ENCODE measurements around the gene CELF4. TPM values are rescaled to one million over a fixed set of nuclear protein-coding genes. Genes with fewer than 3 reads are reported as not detected.

The CELF4 gene
- total and polyA plus RNA-seq, 2 of the 4 experiments (the other 2 are of a cell fraction): not detected

- no peak overlapping the region for H2BK120ac ChIP-seq (ENCODE audit: low read depth, low read length)
- peaks cover 10% of the 10 kb centered on the region for H3K27me3 ChIP-seq (ENCODE audit: control insufficient read depth, insufficient read depth, low read length)
- H3K4me3 ChIP-seq (ENCODE audit: insufficient read depth, low read depth, low read length): no peak overlapping the region
- H4K5ac ChIP-seq (ENCODE audit: low read depth, low read length): no peak overlapping the region
- no peak overlapping the region for H2AFZ ChIP-seq (replicated peaks; ENCODE audit: low read length, poor library complexity)
- H3K4me2 ChIP-seq (ENCODE audit: low read depth, low read length): no peak overlapping the region
- no peak overlapping the region for H2AK9ac ChIP-seq (replicated peaks; ENCODE audit: low read depth, low read length, poor library complexity)
- H2AK5ac ChIP-seq (ENCODE audit: low read depth, low read length): no peak overlapping the region
- ChIA-PET POLR2A (ENCODE audit: unreplicated experiment) (no interaction called here), CTCF (no interaction called here)
- no peak overlapping the region for H3K56ac ChIP-seq (ENCODE audit: extremely low read depth, insufficient read depth, low read length)
- no peak overlapping the region for H3K23ac ChIP-seq (ENCODE audit: low read depth, low read length)
- no peak overlapping the region for H3K14ac ChIP-seq (replicated peaks; ENCODE audit: low read depth, low read length)
- BruUV-seq (replicated peaks): no TSS peak
- H3K18ac ChIP-seq (ENCODE audit: low read depth, low read length): no peak overlapping the region
- H4K91ac ChIP-seq (ENCODE audit: insufficient read depth, low read depth, low read length): no peak overlapping the region
- H2BK15ac ChIP-seq (ENCODE audit: low read depth, low read length): no peak overlapping the region
- WGBS, 2 experiments (ENCODE audit: extremely low coverage in 2 of 2, insufficient read length in 1 of 2): no CpG with 5 or more reads among the region's 3 CpGs
- no peak overlapping the region for H3K4ac ChIP-seq (ENCODE audit: low read depth, low read length)
- intact Hi-C loops (cut with micrococcal nuclease): no loop called here
- TF ChIP-seq SMC3 (IDR thresholded peaks at IDR 0.05; ENCODE audit: low read depth, low read length) (no peak), MAFK (IDR thresholded peaks at IDR 0.05; ENCODE audit: low read depth, low read length) (no peak), ELK1 (IDR thresholded peaks at IDR 0.05; ENCODE audit: borderline replicate concordance, low read depth, low read length) (no peak), USF2 (IDR thresholded peaks at IDR 0.05; ENCODE audit: low read depth, low read length) (no peak), POLR2A (IDR thresholded peaks at IDR 0.05; ENCODE audit: low read depth, low read length) (no peak), RFX5 (IDR thresholded peaks at IDR 0.05; ENCODE audit: low read depth, low read length) (no peak), CTCF (conservative IDR thresholded peaks at IDR 0.05; ENCODE audit: low read depth, low read length) (no peak), CEBPB (IDR thresholded peaks at IDR 0.05; ENCODE audit: low read depth, low read length) (no peak), RAD21 (IDR thresholded peaks at IDR 0.05; ENCODE audit: low read length) (no peak), RCOR1 (IDR thresholded peaks at IDR 0.05; ENCODE audit: insufficient replicate concordance, low read length) (no peak), MAZ (IDR thresholded peaks at IDR 0.05; ENCODE audit: borderline replicate concordance, low read depth, low read length) (no peak), CHD1 (IDR thresholded peaks at IDR 0.05; ENCODE audit: low read depth, low read length) (no peak), FOS (IDR thresholded peaks at IDR 0.05; ENCODE audit: low read depth, low read length) (no peak), MXI1 (IDR thresholded peaks at IDR 0.05; ENCODE audit: borderline replicate concordance, low read depth, low read length) (no peak)
- H3K79me1 ChIP-seq (ENCODE audit: low read depth in 1 of 2, low read length in 2 of 2): no peaks in the 10 kb centered on the region
- no peaks in the 10 kb centered on the region for H3K36me3 ChIP-seq (ENCODE audit: control insufficient read depth, insufficient read depth, low read length)
- no peak overlapping the region for H3K27ac ChIP-seq (ENCODE audit: insufficient read depth, low read length)
- no peak overlapping the region for H2BK5ac ChIP-seq (ENCODE audit: low read depth, low read length, poor library complexity, severe bottlenecking)
- peaks cover 3% of the 10 kb centered on the region; the same call in 1 of the 2 replicates for H3K9me1 ChIP-seq (ENCODE audit: insufficient read depth, low read length)
- peaks cover 9% of the 10 kb centered on the region; the same call in 1 of the 2 replicates for H3K9me3 ChIP-seq (ENCODE audit: control insufficient read depth, insufficient read depth, low read length)
- no peak for ATAC-seq (ENCODE audit: low read depth)
- H3K9ac ChIP-seq (ENCODE audit: low read depth, low read length): no peak overlapping the region
- dilution Hi-C loops (cut with HindIII; ENCODE audit: low sequenced_read_pairs, unreplicated experiment): no loop called here
- H4K8ac ChIP-seq (ENCODE audit: low read depth in 2 of 2, low read length in 2 of 2): no peak overlapping the region
- H2BK20ac ChIP-seq (ENCODE audit: low read depth, low read length): no peak overlapping the region
- no peaks in the 10 kb centered on the region for H4K20me1 ChIP-seq (ENCODE audit: insufficient read depth, low read length)
- DNase-seq: no peak
- peaks cover 18% of the 10 kb centered on the region for H3K4me1 ChIP-seq (ENCODE audit: control insufficient read depth, insufficient read depth, low read length)
- in situ Hi-C loops (cut with MboI; ENCODE audit: low sequenced_read_pairs): loop anchor here (10.0 kb wide), 1 partner anchor 52 kb away; no protein-coding TSS in a partner anchor
Observed at GRCh38 chr18:37392648-37393047, 172.9 kb downstream of the CELF4 start.
